GM12878 (cell line): ENCODE results near the gene RSRP1. TPM values are rescaled to one million over a fixed set of nuclear protein-coding genes. Genes with fewer than 3 reads are reported as not detected.

Experiments
- ATAC-seq: fragments of 200-7000 bp; cut with Tn5 transposase; 3 replicates; pipeline ENCODE4 v1.9.1; 2020; ENCODE audit warnings: mild to moderate bottlenecking, moderate library complexity
- BruUV-seq: library from RNA; stranded (reverse); fragments of 400-500 nt; replicated peaks from 2 replicates; lab custom pipeline; 2021; lab: Mats Ljungman, UMichigan
- CTCF ChIA-PET: fragments of 300-600 bp; sonication (Branson Sonifier 250); formaldehyde crosslinking; extraction: SDS; loops from one replicate; lab custom pipeline; 2021; ENCODE audit warnings: inconsistent platforms; lab: Yijun Ruan, JAX
- POLR2A ChIA-PET: fragments of 350-600 bp; formaldehyde crosslinking; extraction: SDS; loops from one replicate; lab custom pipeline; 2021; ENCODE audit warnings: inconsistent platforms; lab: Charles Lee
- RAD21 ChIA-PET: fragments of 300-600 bp; sonication (Branson Sonifier 250); formaldehyde crosslinking; loops from one replicate; lab custom pipeline; 2023; ENCODE audit warnings: antibody characterized with exemption; ENCODE audit not compliant: unreplicated experiment; lab: Charles Lee
- SMC1A ChIA-PET: fragments of 300-600 bp; sonication (Branson Sonifier 250); formaldehyde crosslinking; loops from one replicate; lab custom pipeline; 2023; ENCODE audit not compliant: unreplicated experiment, uncharacterized antibody; lab: Charles Lee
- DNase-seq: peaks from one replicate; pipeline ENCODE4 v3.0.0-alpha.2; 2011; ENCODE audit warnings: low read depth, low spot score
- FAIRE-seq: peaks from 3 replicates; lab custom pipeline; 2011; peaks lifted over from hg19 to GRCh38; lab: Jason Lieb, UNC
- H2AFZ ChIP-seq: 2 replicates; pipeline ENCODE4 v1.6.0; 2011; ENCODE audit warnings: low read depth, low read length, control low read depth; ENCODE audit not compliant: control insufficient read depth
- H3K27ac ChIP-seq: 2 replicates; pipeline ENCODE4 v1.5.1; 2011; ENCODE audit warnings: control low read depth; ENCODE audit not compliant: control insufficient read depth, insufficient read depth
- H3K27me3 ChIP-seq, 2 experiments: replicated peaks in 1 of 2; 2 replicates each; pipeline versions ENCODE4 v1.6.0 to v1.6.1; 2011; ENCODE audit warnings: low read length in 1 of 2; ENCODE audit not compliant: control insufficient read depth in 2 of 2, insufficient read depth in 2 of 2
- H3K36me3 ChIP-seq, 2 experiments: 2 replicates each; pipeline ENCODE4 v1.5.1; 2011; ENCODE audit warnings: low read length in 1 of 2; ENCODE audit not compliant: control insufficient read depth in 2 of 2, insufficient read depth in 2 of 2
- H3K4me1 ChIP-seq: 2 replicates; pipeline ENCODE4 v1.6.1; 2011; ENCODE audit warnings: mild to moderate bottlenecking, low read length, moderate library complexity, mixed read lengths; ENCODE audit not compliant: control insufficient read depth, insufficient read depth
- H3K4me2 ChIP-seq: 2 replicates; pipeline ENCODE4 v1.6.0; 2011; ENCODE audit warnings: control low read depth; ENCODE audit not compliant: control insufficient read depth, insufficient read depth
- H3K4me3 ChIP-seq: fragments of 200-600 bp; sonication (generic); 2 replicates; pipeline ENCODE4 v1.5.1; 2016
- H3K79me2 ChIP-seq: 2 replicates; pipeline ENCODE4 v1.6.0; 2011; ENCODE audit warnings: low read length; ENCODE audit not compliant: control insufficient read depth, insufficient read depth
- H3K9ac ChIP-seq: 2 replicates; pipeline ENCODE4 v1.8.0; 2011; ENCODE audit warnings: low read length, control low read depth, mixed read lengths; ENCODE audit not compliant: control insufficient read depth, insufficient read depth
- H3K9me3 ChIP-seq: replicated peaks from 3 replicates; pipeline ENCODE4 v1.5.1; 2011; ENCODE audit warnings: mild to moderate bottlenecking, low read length; ENCODE audit not compliant: control insufficient read depth, insufficient read depth
- H4K20me1 ChIP-seq: 2 replicates; pipeline ENCODE4 v1.6.0; 2011; ENCODE audit not compliant: control insufficient read depth, insufficient read depth
- ATF7 ChIP-seq: fragments of 450-650 bp; IDR thresholded peaks from 2 replicates; pipeline ENCODE4 v1.6.1; 2016; ENCODE audit warnings: low read depth, mild to moderate bottlenecking
- BHLHE40 ChIP-seq, 2 experiments: fragments of 450-650 bp in 1 of 2; IDR thresholded peaks; 2 replicates each; pipeline ENCODE4 v1.6.1; 2011 to 2017; ENCODE audit warnings: low read depth in 2 of 2, borderline replicate concordance in 1 of 2, improper control_type of control experiment in 1 of 2, low read length in 1 of 2, mild to moderate bottlenecking in 1 of 2
- BMI1 ChIP-seq: fragments of 450-650 bp; IDR thresholded peaks from 2 replicates; pipeline ENCODE4 v1.6.1; 2016; ENCODE audit warnings: mild to moderate bottlenecking, moderate library complexity, borderline replicate concordance
- E4F1 ChIP-seq: fragments of 450-650 bp; IDR thresholded peaks from 2 replicates; pipeline ENCODE4 v1.6.1; 2018; ENCODE audit warnings: borderline replicate concordance, mild to moderate bottlenecking; ENCODE audit not compliant: partially characterized antibody
- FOXM1 ChIP-seq: IDR thresholded peaks from 2 replicates; pipeline ENCODE4 v1.6.1; 2012; ENCODE audit warnings: low read depth, mild to moderate bottlenecking, inconsistent platforms, low read length, moderate library complexity
- NBN ChIP-seq: fragments of 450-650 bp; IDR thresholded peaks from 2 replicates; pipeline ENCODE4 v1.6.1; 2016
- NFYB ChIP-seq: IDR thresholded peaks from 2 replicates; pipeline ENCODE4 v1.6.1; 2011; ENCODE audit warnings: low read depth, mild to moderate bottlenecking, low read length, improper control_type of control experiment, moderate library complexity; ENCODE audit not compliant: insufficient read depth
- PAX8 ChIP-seq: fragments of 450-650 bp; IDR thresholded peaks from 2 replicates; pipeline ENCODE4 v1.6.1; 2017; ENCODE audit warnings: mild to moderate bottlenecking, moderate library complexity
- RAD51 ChIP-seq: fragments of 450-650 bp; IDR thresholded peaks from 2 replicates; pipeline ENCODE4 v1.6.1; 2016; ENCODE audit warnings: moderate library complexity, mild to moderate bottlenecking, inconsistent platforms
- RUNX3 ChIP-seq: IDR thresholded peaks from 2 replicates; pipeline ENCODE4 v1.6.1; 2012; ENCODE audit warnings: low read length, inconsistent platforms
- SMAD1 ChIP-seq: fragments of 450-650 bp; IDR thresholded peaks from 2 replicates; pipeline ENCODE4 v1.6.1; 2018; ENCODE audit warnings: mild to moderate bottlenecking, low read depth; ENCODE audit not compliant: partially characterized antibody
- ZSCAN29 ChIP-seq: fragments of 450-650 bp; IDR thresholded peaks from 2 replicates; pipeline ENCODE4 v1.6.1; 2017; ENCODE audit warnings: mild to moderate bottlenecking, moderate library complexity
- WGBS: methylation state at CpG from one replicate; pipeline ENCODE4 v1.1.6; 2016; ENCODE audit warnings: low lambda C conversion rate; ENCODE audit not compliant: insufficient replicate concordance, insufficient coverage; ENCODE audit errors: missing lambda C conversion rate; 5-methylcytosine and 5-hydroxymethylcytosine counted together
- in situ Hi-C: fragments of 300-500 bp; cut with MboI; formaldehyde crosslinking; loops from 9 replicates; pipeline ENCODE4 v1.14.3; 2018; ENCODE audit warnings: mixed read lengths
- intact Hi-C: fragments of 100-400 bp; cut with micrococcal nuclease; formaldehyde crosslinking; loops from one replicate; pipeline ENCODE4 v1.14.2; 2022; ENCODE audit not compliant: unreplicated experiment
- polyA plus RNA-seq, 11 experiments: library from polyadenylated mRNA; depleted of rRNA in 4 of 11; unstranded in 6 of 11; stranded (reverse) in 5 of 11; fragments of >200 nt; fragmentation: Nextera tagmentation in 4 of 11; fragmentation: Illumina TruSeq in 1 of 11; extraction: Ambion mirVana in 4 of 11; extraction: Trizol in 1 of 11; gene quantifications; 1 replicate in 1 of 11; 2 replicates in 10 of 11; pipeline versions ENCODE4 v1.2.1 to v1.2.3, GENCODE V29; 2011 to 2016; ENCODE audit warnings: inconsistent platforms in 2 of 11, missing spikeins in 2 of 11, low read depth in 1 of 11
- total RNA-seq, 4 experiments: library from RNA; depleted of rRNA in 3 of 4; stranded (reverse); fragments of >200 nt in 3 of 4; fragmentation: Illumina TruSeq in 1 of 4; extraction: Trizol in 1 of 4; gene quantifications; 2 replicates each; pipeline versions ENCODE4 v1.2.1 to v1.2.3, GENCODE V29; 2013 to 2021

Gene RSRP1
- total and polyA plus RNA-seq, 10 of the 15 experiments (the other 5 are each of a cell fraction or from before 2014, with no cell fraction given) = 23.5 to 128 (median 90.0) TPM

GRCh38 chr1:25220666-25221065 is 26.6 kb downstream of the RSRP1 start:
- DNase-seq = no peak
- in situ Hi-C loops (no loop called here), intact Hi-C loops (no loop called here)
- Histone ChIP-seq H4K20me1 (no peaks in the 10 kb centered on the region), H3K4me3 (no peak overlapping the region), H3K9ac (no peak overlapping the region), H3K27me3 (no peaks in the 10 kb centered on the region), H2AFZ (no peak overlapping the region), H3K27ac (no peak overlapping the region), H3K36me3 (peaks cover 2 to 7% of the 10 kb centered on the region in 2 experiments), H3K9me3 (no peaks in the 10 kb centered on the region), H3K79me2 (no peaks in the 10 kb centered on the region), H3K4me1 (no peaks in the 10 kb centered on the region), H3K4me2 (no peak overlapping the region)
- no peak for ATAC-seq
- no TSS peak for BruUV-seq
- ChIA-PET SMC1A (no interaction called here), RAD21 (no interaction called here), POLR2A (interaction anchor here (0.6 kb wide), 1 partner anchor 12 kb away, joined by 3 read pairs; the partner anchor contains the start of gene SYF2), CTCF (no interaction called here)
- no peak for FAIRE-seq
- TF ChIP-seq NBN (no peak), E4F1 (no peak), PAX8 (no peak), RAD51 (no peak), RUNX3 (no peak), ATF7 (no peak), BHLHE40 (IDR thresholded peaks at IDR 0.05; ENCODE audit: borderline replicate concordance in 1 of 2, low read depth in 2 of 2, low read length in 1 of 2) (no peak), ZSCAN29 (no peak), SMAD1 (no peak), BMI1 (no peak), NFYB (no peak), FOXM1 (no peak)
- WGBS = 96% methylated on average over 3 of the region's 3 CpGs
